SH-SY5Y (cell line): ENCODE results near the gene C5orf63.

Experiments
- GATA2 ChIP-seq: IDR thresholded peaks from 2 replicates; pipeline ENCODE4 v1.6.1; 2011; ENCODE audit warnings: mild to moderate bottlenecking, low read depth, low read length
- GATA3 ChIP-seq: IDR thresholded peaks from 2 replicates; pipeline ENCODE4 v1.6.1; 2011; ENCODE audit warnings: low read depth, mild to moderate bottlenecking, low read length, moderate library complexity

- TF ChIP-seq GATA2 (no peak), GATA3 (no peak)
Observed at GRCh38 chr5:127019928-127020327, 53.4 kb downstream of the C5orf63 start.
